Measurements from ENCODE around the gene TACR2.
"Not testable (repeated sequence)": the region's sequence is repeated elsewhere in the genome, so short reads cannot be mapped to it uniquely, and the experiment has no call there.

The TACR2 gene

GRCh38 chr10:69450395-69450794 lies 33.7 kb upstream of the TACR2 start:
- not testable (repeated sequence) for DNase-seq (ENCODE audit: low read depth in 3 of 3)

GRCh38 chr10:69449841-69450240 lies 33.1 kb upstream of the TACR2 start:
- DNase-seq (ENCODE audit: low read depth in 3 of 3), result peak in 2 of 3 experiments; percentile 18 to 30

- DNase-seq (ENCODE audit: low read depth in 3 of 3), result no peak
Observed at GRCh38 chr10:69446650-69447151, 30.0 kb upstream of the TACR2 start.

- DNase-seq (ENCODE audit: low read depth in 3 of 3), result no peak
Observed at GRCh38 chr10:69446229-69446628, 29.5 kb upstream of the TACR2 start.

GRCh38 chr10:69445041-69445440 lies 28.3 kb upstream of the TACR2 start:
- no peak for DNase-seq (ENCODE audit: low read depth in 3 of 3)

GRCh38 chr10:69443354-69443753 lies 26.6 kb upstream of the TACR2 start:
- no peak for DNase-seq (ENCODE audit: low read depth in 3 of 3)

- DNase-seq (ENCODE audit: low read depth in 3 of 3), result no peak
Observed at GRCh38 chr10:69439813-69440506, 23.2 kb upstream of the TACR2 start.

- DNase-seq (ENCODE audit: low read depth in 3 of 3), result no peak
Observed at GRCh38 chr10:69439350-69439739, 22.6 kb upstream of the TACR2 start.

- DNase-seq (ENCODE audit: low read depth in 3 of 3), result no peak
Observed at GRCh38 chr10:69438536-69439349, 22.0 kb upstream of the TACR2 start.

GRCh38 chr10:69437321-69438259 lies 20.9 kb upstream of the TACR2 start:
- no peak for DNase-seq (ENCODE audit: low read depth in 3 of 3)

- no peak for DNase-seq (ENCODE audit: low read depth in 3 of 3)
Observed at GRCh38 chr10:69435966-69436520, 19.3 kb upstream of the TACR2 start.

GRCh38 chr10:69434926-69435325 lies 18.2 kb upstream of the TACR2 start:
- no peak for DNase-seq (ENCODE audit: low read depth in 3 of 3)

GRCh38 chr10:69434169-69434568 lies 17.5 kb upstream of the TACR2 start:
- DNase-seq (ENCODE audit: low read depth in 3 of 3), result no peak

- DNase-seq (ENCODE audit: low read depth in 3 of 3), result no peak
Observed at GRCh38 chr10:69428165-69428564, 11.4 kb upstream of the TACR2 start.

- DNase-seq (ENCODE audit: low read depth in 3 of 3), result no peak
Observed at GRCh38 chr10:69426376-69426727, 9.6 kb upstream of the TACR2 start.

GRCh38 chr10:69425511-69426298 lies 9.0 kb upstream of the TACR2 start:
- DNase-seq (ENCODE audit: low read depth in 3 of 3), result no peak

- DNase-seq (ENCODE audit: low read depth in 3 of 3), result no peak
Observed at GRCh38 chr10:69425041-69425440, 8.3 kb upstream of the TACR2 start.

GRCh38 chr10:69422676-69423075 lies 6.0 kb upstream of the TACR2 start:
- DNase-seq (ENCODE audit: low read depth in 3 of 3), result no peak

- no peak for DNase-seq (ENCODE audit: low read depth in 3 of 3)
Observed at GRCh38 chr10:69421611-69422308, 5.0 kb upstream of the TACR2 start.

GRCh38 chr10:69419744-69420126 lies 3.0 kb upstream of the TACR2 start:
- DNase-seq (ENCODE audit: low read depth in 3 of 3), result no peak
